Stomach (tissue), 4 donors: ENCODE results near the gene KRTAP22-1.

Experiments
- EP300 ChIP-seq: sonication (generic); formaldehyde crosslinking; IDR thresholded peaks from one replicate; pipeline ENCODE4 v1.6.1; 2017; ENCODE audit warnings: antibody characterized with exemption
- POLR2AphosphoS5 ChIP-seq, 3 donors: sonication (generic); formaldehyde crosslinking; IDR thresholded peaks; one replicate each; pipeline ENCODE4 v1.6.1; 2016; ENCODE audit warnings: antibody characterized with exemption in 3 of 3

DNA sequence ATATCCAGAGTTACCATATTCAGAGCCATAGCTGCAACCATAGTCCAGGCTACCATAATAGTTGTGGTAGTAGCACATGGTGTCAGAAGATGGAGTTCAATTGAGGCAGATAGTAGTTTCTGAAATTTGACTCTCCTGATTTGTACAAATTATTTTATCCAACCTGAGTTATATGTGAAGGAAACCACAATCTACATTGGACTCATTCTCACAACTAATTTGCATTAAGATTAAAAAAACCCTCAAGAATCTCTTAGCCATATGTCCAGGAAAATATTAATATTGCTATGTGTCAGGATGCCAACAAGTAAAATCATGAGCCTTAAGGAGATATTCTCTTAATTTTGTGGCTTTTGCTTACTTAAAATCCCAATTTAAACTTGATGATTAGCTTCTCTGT lies 10.6 kb upstream of the KRTAP22-1 start, which contains the start of gene KRTAP22-2:
- no peak for TF ChIP-seq EP300
- no peak for TF ChIP-seq POLR2AphosphoS5 (IDR thresholded peaks at IDR 0.05)
